ENCODE data around the gene RAD51B.
"Not testable (repeated sequence)": the region's sequence is repeated elsewhere in the genome, so short reads cannot be mapped to it uniquely, and the experiment has no call there.

Gene RAD51B

GRCh38 chr14:68653804-68654203 lies 834.2 kb downstream of the RAD51B start:
- no peak for FAIRE-seq

DNA sequence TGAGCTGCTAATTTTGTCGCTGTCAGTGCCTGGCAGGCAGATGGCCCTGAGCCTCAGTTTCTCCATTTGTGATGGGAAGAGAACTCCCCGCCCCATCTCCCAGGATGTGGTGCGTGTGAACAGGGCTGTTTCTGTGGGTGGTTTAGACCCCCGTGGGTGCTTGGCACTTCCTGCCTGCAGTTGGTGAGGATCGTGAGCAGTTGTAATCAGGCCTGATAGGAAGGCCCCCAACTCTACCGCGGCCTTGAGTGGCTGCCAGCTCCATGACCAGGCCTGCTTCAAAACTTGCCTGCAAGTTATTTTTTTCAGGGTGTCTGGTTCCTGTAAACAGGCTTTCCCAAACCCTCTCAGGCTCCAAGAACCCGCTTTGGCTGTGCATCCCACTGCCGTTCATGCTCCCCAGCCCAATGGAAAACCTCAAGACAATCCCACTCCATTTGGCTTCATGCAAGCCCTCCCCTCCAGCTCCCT lies 834.9 kb downstream of the RAD51B start:
- FAIRE-seq: no peak

DNA sequence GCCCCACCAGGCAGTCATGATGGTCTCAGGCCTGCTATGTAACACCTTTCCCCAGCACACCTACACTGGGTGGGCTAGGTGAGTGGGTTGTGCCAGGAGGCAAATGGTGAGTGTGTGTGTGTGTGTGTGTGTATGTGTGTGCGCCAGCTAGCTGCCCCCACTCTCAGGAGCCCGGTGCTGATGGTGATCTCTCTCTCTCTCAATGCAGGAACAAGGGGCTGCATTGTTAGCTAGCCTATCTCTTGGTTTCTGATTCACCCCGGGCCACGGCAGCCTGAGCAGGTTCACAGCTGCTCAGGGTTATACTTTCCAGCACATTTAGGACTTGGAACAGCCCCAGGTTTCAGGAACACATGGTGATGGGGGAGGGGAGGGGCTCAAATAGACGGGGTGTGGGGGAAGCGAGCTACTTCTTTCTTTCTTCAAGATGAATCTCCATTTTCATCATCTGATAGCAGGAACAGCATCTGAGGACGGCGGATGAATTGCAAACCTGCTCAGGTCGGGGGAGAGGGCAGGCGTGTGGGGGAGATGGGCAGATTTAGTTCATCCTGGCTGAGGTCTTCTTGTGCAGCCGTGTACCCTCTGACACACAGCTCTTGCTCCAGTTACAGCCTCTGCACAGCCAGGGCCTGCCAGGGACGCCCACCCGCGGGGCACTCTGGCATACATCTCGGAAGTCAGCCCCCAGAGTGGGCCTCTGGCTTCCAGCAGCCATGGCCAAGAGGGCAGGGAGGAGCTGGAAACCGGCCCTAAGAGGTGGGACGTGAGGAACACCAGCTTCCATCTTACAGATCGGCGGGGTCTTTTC lies 835.6 kb downstream of the RAD51B start:
- FAIRE-seq: no peak

GRCh38 chr14:68655911-68656316 lies 836.3 kb downstream of the RAD51B start:
- FAIRE-seq: no peak

DNA sequence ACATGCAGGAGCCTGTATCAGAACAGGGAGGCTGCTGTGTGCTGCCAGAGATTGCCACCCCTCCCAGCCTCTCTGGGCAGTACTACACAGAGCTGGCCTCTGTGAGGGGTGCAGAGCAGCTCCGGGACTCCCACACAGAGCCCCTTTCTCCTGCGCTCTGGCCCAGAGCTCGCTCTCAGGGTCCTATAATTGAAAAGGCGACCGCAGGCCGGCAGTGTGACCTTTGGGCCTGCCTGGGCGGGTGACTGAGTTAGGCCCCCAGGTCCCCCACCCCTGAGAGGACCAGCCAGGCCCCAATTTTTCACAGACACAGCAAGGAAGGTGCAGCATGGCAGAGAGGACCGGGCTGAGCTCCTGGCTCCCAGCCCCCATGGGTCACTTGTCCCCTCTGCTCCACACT lies 836.9 kb downstream of the RAD51B start:
- no peak for FAIRE-seq

- no peak for FAIRE-seq
These were observed 837.9 kb downstream of the RAD51B start for GRCh38 chr14:68657300-68658028.

DNA sequence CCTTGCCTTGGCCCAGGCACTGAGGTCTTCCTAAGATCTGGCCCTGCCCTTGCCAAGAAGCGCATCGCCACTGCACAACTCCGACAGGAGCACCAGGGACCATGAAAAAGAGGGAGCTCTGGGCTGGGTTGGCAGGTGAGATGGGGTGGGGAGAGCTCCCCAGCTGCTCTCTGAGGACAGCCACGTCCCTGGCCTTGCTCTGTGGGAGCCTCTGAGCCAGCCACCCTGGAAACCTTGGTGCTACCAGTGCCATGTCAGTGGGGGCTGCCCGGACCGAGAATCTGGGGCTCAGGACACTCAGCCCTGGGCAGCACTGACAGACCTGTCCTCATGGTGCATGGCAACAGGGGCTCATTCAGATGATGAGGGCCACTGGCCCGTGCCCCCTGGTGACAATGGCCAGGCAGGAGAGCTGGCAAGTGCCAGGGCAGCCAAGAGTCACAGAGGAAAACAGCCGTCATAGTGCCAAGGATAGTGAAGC lies 838.5 kb downstream of the RAD51B start:
- no peak for FAIRE-seq

DNA sequence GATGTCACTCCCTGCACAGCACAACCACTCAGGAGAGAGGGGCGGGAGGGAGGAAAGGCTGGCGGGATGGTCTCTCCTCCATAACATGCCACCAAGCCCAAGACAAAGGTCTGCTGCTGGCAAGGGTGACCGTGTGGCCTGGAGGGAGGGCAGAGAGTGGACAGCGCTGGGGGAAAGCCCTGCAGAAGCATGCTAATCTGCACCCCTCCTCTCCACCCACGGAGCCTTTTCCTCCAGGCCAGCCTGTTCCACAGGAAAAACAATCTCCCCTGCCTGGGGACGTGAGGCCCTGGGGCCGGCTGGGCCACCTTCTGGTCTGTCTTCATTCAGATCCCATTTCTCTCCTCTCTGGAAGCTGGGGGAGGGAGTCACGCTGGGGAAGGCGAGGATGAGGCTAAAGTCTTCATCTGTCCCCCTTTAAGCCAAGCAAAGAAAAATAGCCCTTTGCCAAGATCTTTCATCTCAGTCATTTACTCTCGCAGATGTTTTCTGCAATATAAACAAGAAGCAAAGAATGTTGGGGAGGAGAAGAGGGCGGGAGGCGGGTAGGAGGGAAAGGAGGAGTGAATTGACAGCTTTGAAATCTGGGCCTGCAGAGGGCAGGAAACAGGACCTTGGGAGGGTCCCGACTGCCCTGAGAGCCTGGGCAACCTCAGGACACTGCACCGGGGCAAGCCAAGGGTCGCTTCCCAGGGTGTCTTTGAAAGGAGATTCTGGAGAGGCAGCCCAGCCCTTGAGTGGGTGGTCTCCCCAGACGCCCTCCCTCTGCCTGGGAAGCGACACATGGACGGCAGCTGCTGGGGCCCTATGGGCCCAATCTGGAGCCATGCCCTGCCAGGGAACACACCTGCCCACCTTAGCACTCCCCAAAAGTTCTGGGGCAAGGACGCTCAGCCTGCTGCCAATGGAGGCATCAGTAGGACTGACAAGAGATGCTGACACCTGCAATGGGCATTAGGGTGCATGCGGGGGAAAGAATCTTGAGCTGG lies 839.7 kb downstream of the RAD51B start:
- no peak for FAIRE-seq

- FAIRE-seq: no peak
These were observed 840.9 kb downstream of the RAD51B start for GRCh38 chr14:68660495-68660894.

DNA sequence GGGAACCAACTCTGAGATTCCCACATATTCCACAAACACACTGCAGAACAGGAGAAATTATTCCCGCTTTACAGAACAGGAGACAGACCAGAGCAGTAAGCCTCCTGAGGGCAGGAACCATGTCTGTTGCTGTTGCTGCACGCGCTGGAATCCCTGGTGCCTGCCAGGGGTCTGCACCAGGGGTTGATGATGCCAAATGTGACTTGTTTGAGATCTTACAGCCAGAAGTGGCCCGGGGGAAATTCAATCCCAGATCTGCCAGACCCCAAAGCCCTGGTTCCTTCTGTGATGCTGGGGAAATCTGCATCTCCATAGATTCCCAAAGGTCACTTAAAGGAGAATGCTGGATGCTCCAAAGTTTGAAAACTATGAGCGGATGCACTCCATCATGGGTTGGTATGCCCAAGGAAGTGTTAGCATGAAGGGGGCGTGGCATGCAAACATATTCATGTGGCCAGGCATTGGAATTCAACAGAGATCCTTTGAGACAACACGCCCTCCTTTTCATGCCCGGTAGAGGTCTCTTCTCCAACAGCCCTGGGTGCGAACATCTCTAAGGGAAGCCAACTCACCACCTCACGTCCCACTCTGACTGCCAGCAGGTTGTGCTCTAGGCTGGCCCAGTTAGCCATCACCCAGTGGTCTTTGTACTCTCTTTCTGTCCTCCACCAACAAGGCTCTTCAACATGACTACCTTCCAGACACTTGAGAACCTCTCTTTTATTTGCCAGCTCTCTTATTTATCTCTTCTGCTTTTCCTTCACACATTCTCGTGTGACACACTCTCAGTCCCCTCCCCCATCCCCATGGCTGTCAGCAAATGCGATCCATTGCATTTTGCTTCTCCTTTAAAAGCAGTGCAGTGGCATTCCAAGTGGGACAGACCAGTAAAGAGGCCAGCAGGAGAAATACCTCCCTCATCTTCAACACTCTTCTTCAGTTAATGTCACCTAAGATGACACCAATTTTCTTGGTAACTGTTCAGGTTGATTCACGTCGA lies 841.9 kb downstream of the RAD51B start:
- no peak for FAIRE-seq

DNA sequence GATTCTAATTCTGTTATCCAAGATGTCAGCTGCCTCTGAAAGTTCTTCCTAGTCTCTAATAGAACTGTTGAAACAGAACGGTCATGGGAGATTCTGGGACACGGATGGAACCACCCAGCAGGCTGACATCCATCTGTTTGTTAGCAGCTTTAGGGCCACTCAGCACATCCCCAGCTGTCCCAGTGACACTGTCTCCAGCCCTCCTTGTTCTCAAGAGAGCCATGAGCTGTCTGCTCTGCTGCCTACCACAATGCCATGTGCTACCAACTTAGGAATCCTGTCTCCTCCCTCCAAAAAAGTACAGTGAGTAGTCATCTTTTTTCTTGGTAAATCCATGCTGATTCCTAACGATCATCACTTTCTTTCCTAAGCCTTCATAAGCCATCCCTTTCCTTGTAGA lies 842.8 kb downstream of the RAD51B start:
- no peak for FAIRE-seq

DNA sequence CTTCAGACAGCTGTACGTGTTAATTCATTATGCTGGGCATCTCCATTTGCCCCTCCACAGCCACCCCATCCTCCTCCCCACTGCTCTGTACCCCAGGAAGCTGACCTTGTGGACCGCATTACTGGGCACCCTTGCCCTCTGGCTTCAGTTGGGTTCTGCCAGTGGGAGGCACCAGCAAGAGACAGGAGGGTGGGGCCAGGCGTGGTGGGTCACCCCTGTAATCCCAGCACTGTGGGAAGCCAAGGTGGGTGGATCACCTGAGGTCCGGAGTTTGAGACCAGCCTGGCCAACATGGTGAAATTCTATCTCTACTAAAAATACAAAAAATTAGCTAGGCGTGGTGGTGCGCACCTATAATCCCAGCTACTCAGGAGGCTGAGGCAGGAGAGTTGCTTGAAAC lies 843.2 kb downstream of the RAD51B start:
- not testable (repeated sequence) for FAIRE-seq

DNA sequence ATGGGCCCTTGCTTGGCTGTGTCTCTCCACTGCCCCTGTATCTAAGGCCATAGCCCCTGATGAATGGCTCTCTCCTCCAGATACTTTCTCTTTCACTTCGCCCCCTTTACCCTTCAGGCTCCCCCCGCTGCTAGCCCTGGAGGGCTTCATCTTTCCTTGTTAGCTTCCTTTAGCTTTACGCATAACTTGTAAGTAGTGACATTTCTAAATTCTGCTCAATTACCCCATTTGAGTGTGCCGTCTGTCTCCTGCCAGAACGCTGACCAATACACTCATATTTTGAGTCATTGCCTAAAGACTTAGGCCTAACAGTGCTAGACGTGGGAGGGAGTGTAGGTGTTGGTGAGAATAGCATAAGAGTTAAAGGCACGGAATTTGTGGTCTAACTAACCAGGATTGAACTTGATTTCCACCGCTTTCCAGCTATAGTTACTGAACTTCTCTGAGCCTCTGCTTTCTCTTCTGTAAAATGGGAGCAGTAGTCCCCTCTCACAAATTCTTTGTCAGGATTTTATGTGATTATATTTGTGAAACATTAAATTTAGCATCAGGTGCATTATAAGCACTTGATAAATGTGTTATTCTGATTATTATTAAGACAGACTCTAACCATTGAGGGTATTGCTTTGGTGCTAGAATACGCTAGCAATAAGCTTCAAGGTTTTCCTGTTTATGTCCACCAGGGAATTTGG lies 844.0 kb downstream of the RAD51B start:
- no peak for FAIRE-seq

DNA sequence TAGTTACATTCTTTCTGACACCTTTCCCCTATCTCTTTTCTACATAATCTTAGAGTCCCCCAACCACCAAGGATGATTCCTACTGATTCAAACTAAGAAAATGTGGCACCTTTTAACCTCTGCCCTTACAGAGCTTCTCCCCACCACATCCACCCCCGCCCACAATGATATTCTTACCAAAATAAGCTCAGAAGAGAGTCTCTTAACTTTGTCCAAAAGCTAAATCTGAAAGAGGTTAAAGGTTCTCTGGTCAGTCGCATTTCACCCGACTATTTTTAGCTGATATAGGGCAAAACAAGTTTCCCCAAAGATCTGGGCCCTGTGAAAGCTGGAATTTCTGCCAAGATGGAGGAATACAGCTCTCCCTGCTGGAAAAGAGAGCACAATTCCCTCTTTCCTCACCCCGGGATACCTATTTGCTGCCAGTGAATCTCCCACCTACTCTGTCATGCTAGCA lies 844.7 kb downstream of the RAD51B start:
- no peak for FAIRE-seq

GRCh38 chr14:68665131-68665530 lies 845.6 kb downstream of the RAD51B start:
- FAIRE-seq: no peak

- FAIRE-seq: no peak
These were observed 846.2 kb downstream of the RAD51B start for GRCh38 chr14:68665792-68666204.

DNA sequence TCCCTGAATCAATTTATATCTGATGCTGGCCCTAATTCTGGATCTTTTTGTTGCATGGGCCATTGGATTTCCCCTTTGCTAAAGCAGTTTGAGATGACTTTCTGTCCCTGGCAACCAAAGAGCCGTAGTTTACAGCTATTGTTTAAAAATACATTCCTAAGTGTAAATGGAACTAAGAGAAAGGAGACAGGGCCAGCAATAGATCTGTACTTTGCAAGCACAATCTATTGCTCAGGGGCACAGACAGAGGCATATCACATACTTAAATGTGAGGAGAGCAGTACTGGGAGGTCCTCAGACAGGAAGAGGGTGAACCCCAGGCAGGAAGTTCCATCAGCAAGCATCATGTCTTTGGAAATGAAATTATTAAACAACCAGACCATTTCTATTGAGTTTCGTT lies 846.7 kb downstream of the RAD51B start:
- FAIRE-seq: no peak

DNA sequence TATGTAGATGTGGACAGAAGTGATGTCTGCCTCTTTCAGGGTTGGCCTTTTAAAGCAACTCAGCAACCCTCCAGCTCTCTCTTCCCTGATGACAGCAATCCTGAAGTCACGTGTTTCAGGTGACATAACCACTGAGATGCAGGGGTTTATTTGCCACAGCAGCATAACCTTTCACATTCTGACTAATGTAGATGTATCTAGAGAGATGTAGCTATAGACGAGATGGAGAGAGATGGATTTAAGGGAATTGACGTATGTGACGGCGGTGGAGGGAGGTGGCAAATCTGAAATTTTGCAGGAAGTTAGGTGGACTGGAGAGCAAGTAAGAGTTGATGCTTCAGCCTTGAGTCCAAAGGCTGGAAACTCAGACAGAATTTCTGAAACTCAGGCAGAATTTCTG lies 847.3 kb downstream of the RAD51B start:
- no peak for FAIRE-seq

DNA sequence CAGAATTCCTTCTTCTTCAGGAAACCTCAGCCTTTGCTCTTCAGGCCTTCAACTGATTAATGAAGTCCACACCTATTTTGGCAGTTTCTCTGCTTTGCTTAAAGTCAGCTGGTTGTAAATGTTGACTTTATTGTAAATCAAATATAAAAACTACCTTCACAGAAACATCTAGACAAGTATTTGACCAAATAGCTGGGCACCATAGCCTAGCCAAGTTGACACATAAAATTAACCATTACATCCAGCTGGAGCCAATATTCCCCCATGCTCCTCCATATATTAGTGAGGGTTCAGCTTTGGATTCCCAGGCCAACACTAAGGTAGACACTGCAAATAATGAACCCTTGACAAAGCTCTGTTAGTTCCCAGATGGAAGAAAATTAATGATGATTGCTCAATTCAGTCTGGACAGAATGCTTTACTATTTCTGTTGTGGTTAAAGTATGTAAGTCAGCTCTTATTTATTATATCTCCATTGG lies 847.8 kb downstream of the RAD51B start:
- FAIRE-seq: no peak

GRCh38 chr14:68668028-68668427 lies 848.4 kb downstream of the RAD51B start:
- FAIRE-seq: no peak
